ENCODE measurements around the gene LIMS1. TPM values are rescaled to one million over a fixed set of nuclear protein-coding genes. Genes with fewer than 3 reads are reported as not detected.

The LIMS1 gene
- total and polyA plus RNA-seq, 2 of the 13 experiments (the other 11 are each of a cell fraction or from before 2014, with no cell fraction given), result 38.3 to 49.6 TPM

DNA sequence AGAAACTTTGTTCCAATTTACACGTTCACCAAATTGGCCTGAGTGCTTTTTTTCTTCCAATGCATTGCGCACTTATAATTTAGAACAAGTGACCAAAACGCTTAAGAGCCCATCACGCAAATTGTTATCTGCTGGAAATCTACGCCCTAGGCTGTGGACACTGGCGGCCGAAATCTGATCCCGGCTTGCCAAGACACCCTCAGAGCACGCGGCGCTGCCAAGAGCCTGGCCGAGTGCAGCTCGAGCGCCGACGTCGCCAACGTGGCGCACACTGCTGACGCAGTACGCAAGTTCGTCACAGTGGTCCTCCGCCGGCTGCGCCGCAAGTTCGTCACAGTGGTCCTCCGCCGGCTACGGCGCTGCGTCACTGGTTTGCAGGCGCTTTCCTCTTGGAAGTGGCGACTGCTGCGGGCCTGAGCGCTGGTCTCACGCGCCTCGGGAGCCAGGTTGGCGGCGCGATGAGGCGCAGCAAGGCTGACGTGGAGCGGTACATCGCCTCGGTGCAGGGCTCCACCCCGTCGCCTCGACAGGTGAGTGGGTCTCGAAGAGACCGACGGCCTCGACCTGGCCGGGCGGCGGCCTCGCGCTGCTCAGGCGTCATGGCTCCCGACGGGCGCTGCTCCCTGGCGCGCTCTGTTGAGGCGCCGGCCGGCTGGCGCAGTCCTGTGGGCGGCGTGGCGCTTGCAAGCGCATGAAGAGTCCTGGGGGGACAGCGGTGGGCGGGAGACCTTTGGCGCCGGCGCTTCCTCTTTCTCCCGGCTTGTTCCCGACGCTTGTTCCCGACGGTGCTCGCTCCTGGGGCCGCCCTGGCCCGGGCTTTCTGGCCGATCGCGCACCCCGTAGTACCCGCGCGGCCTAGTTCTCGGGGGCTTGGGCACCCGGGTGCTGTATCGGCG lies 185.1 kb downstream of the LIMS1 start, which contains the start of gene RANBP2 (continued):
- TF ChIP-seq JUND (CRISPR knock-in tag; IDR thresholded peaks at IDR 0.05) (peak; percentile 79; the same call in 1 of the 2 replicates), KLF15 (CRISPR knock-in tag; IDR thresholded peaks at IDR 0.05; ENCODE audit: borderline replicate concordance) (peak; percentile 97), EEA1 (CRISPR knock-in tag; IDR thresholded peaks at IDR 0.05; ENCODE audit: borderline replicate concordance) (peak; percentile 98), BHLHE40 (IDR thresholded peaks at IDR 0.05; ENCODE audit: low read length) (peak; percentile 64), ZBTB38 (CRISPR knock-in tag; IDR thresholded peaks at IDR 0.05) (peak; percentile 99), YEATS2 (CRISPR knock-in tag; IDR thresholded peaks at IDR 0.05; ENCODE audit: borderline replicate concordance) (peak; percentile 99), POGZ (CRISPR knock-in tag; IDR thresholded peaks at IDR 0.05) (peak; percentile 99), HNRNPK (IDR thresholded peaks at IDR 0.05; ENCODE audit: low read depth, low read length, poor library complexity, severe bottlenecking) (peak; percentile 46), IKZF5 (CRISPR knock-in tag; IDR thresholded peaks at IDR 0.05) (peak; percentile 99), KLF16 (CRISPR knock-in tag; IDR thresholded peaks at IDR 0.05) (peak in 1 of 2 experiments; percentile 95; a peak in 2 of 4 replicates), TBX3 (IDR thresholded peaks at IDR 0.05; ENCODE audit: borderline replicate concordance) (peak; percentile 70; the same call in 1 of the 2 replicates), HOXA3 (CRISPR knock-in tag; IDR thresholded peaks at IDR 0.05) (peak; percentile 100), ZNF33B (CRISPR knock-in tag; IDR thresholded peaks at IDR 0.05) (peak; percentile 99), KLF9 (CRISPR knock-in tag; IDR thresholded peaks at IDR 0.05; ENCODE audit: low read depth) (peak; percentile 96), ZNF563 (CRISPR knock-in tag; IDR thresholded peaks at IDR 0.05) (peak; percentile 92), NCOR1 (IDR thresholded peaks at IDR 0.05; ENCODE audit: borderline replicate concordance, low read length) (peak; percentile 31; the same call in 1 of the 2 replicates), ARNTL (CRISPR knock-in tag; IDR thresholded peaks at IDR 0.05) (peak; percentile 84), ZNF326 (CRISPR knock-in tag; IDR thresholded peaks at IDR 0.05; ENCODE audit: borderline replicate concordance) (no peak; the same call in 1 of the 2 replicates), ZNF605 (CRISPR knock-in tag; IDR thresholded peaks at IDR 0.05) (peak; percentile 99), ZNF335 (CRISPR knock-in tag; IDR thresholded peaks at IDR 0.05) (peak; percentile 98), ZNF296 (CRISPR knock-in tag; conservative IDR thresholded peaks at IDR 0.05) (no peak), CEBPZ (IDR thresholded peaks at IDR 0.05; ENCODE audit: low read length) (no peak), ZNF143 (CRISPR knock-in tag; IDR thresholded peaks at IDR 0.05) (peak; percentile 72)
- TF ChIP-seq, protein P1, sequence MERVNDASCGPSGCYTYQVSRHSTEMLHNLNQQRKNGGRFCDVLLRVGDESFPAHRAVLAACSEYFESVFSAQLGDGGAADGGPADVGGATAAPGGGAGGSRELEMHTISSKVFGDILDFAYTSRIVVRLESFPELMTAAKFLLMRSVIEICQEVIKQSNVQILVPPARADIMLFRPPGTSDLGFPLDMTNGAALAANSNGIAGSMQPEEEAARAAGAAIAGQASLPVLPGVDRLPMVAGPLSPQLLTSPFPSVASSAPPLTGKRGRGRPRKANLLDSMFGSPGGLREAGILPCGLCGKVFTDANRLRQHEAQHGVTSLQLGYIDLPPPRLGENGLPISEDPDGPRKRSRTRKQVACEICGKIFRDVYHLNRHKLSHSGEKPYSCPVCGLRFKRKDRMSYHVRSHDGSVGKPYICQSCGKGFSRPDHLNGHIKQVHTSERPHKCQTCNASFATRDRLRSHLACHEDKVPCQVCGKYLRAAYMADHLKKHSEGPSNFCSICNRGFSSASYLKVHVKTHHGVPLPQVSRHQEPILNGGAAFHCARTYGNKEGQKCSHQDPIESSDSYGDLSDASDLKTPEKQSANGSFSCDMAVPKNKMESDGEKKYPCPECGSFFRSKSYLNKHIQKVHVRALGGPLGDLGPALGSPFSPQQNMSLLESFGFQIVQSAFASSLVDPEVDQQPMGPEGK (CRISPR knock-in tag; IDR thresholded peaks at IDR 0.05), result peak; percentile 57; the same call in 1 of the 2 replicates
